Activated CD4-positive, alpha-beta T cell treated with anti-CD3 and anti-CD28 coated beads for 36 hours (primary cell): ENCODE data around the gene TMEM129. TPM values are rescaled to one million over a fixed set of nuclear protein-coding genes. Genes with fewer than 3 reads are reported as not detected.

Source experiments
- ATAC-seq: fragments of 200-7000 bp; cut with Tn5 transposase; one replicate; pipeline ENCODE4 v1.10.0; 2021; ENCODE audit warnings: mild to moderate bottlenecking, moderate library complexity
- CTCF ChIA-PET: fragments of 350-600 bp; sonication (Branson Sonifier 250); formaldehyde crosslinking; loops from one replicate; lab custom pipeline; 2021; ENCODE audit warnings: antibody characterized with exemption; lab: Charles Lee
- POLR2A ChIA-PET: fragments of 350-600 bp; sonication (Branson Sonifier 250); formaldehyde crosslinking; loops from one replicate; lab custom pipeline; 2021; ENCODE audit warnings: antibody characterized with exemption, inconsistent platforms; lab: Charles Lee
- DNase-seq: peaks from one replicate; pipeline ENCODE4 v3.0.0-alpha.2; 2020
- H3K27ac Mint-ChIP-seq: one replicate; pipeline ENCODE4 v1.8.0; 2021; ENCODE audit warnings: mixed read lengths
- H3K27me3 Mint-ChIP-seq: one replicate; pipeline ENCODE4 v1.8.0; 2021; ENCODE audit warnings: mixed read lengths
- H3K36me3 Mint-ChIP-seq: one replicate; pipeline ENCODE4 v1.8.0; 2021; ENCODE audit warnings: low read depth, mixed read lengths
- H3K4me1 Mint-ChIP-seq: one replicate; pipeline ENCODE4 v1.8.0; 2021; ENCODE audit warnings: mixed read lengths
- H3K4me3 Mint-ChIP-seq: one replicate; pipeline ENCODE4 v1.8.0; 2021; ENCODE audit warnings: mild to moderate bottlenecking, moderate library complexity, mixed read lengths
- H3K9me3 Mint-ChIP-seq: one replicate; pipeline ENCODE4 v1.8.0; 2021; ENCODE audit warnings: low read depth, mixed read lengths
- intact Hi-C, 2 experiments: fragments of 100-400 bp; cut with DNase I in 1 of 2; cut with micrococcal nuclease in 1 of 2; formaldehyde crosslinking; loops; one replicate each; pipeline versions ENCODE4 v1.14.2 to v1.15.1; 2022 to 2024; cut with DNase I, micrococcal nuclease
- total RNA-seq, 2 experiments: library from RNA; stranded (reverse); gene quantifications; one replicate each; pipeline ENCODE4 v1.2.3, GENCODE V29; 2021

Gene TMEM129
- total RNA-seq, 2 experiments from 2014 or later: 13.7 to 14.6 TPM

GRCh38 chr4:1693131-1693896 is 27.8 kb downstream of the TMEM129 start:
- Mint-ChIP-seq H3K4me3 (no peak overlapping the region), H3K4me1 (peaks cover 4% of the 10 kb centered on the region), H3K27me3 (no peaks in the 10 kb centered on the region), H3K36me3 (peaks cover 62% of the 10 kb centered on the region), H3K9me3 (no peaks in the 10 kb centered on the region), H3K27ac (peak overlapping the region; percentile 70)
- intact Hi-C loops: loop anchor here (1.0 to 2.0 kb wide), 3 partner anchors 17 to 33 kb away; partner anchors contain the start of gene SLBP (in 1 of the 2)
- ATAC-seq: peak; percentile 96
- ChIA-PET POLR2A (interaction anchor here (0.9 to 2.3 kb wide), 9 partner anchors 9 to 37 kb away, joined by 3 to 28 read pairs (median 7); partner anchors contain the start of genes SLBP, TACC3 and TMEM129), CTCF (interaction anchor here (0.5 to 8.6 kb wide), 28 partner anchors 11 to 1657 kb away, joined by 3 to 196 read pairs (median 4); partner anchors contain the start of genes FAM53A, SLBP, TACC3 and TMEM129)
- peak; percentile 88 for DNase-seq

- H3K4me1 Mint-ChIP-seq: peaks cover 4% of the 10 kb centered on the region
These were observed 29.3 kb downstream of the TMEM129 start for GRCh38 chr4:1691737-1692373.

GRCh38 chr4:1690698-1691097 is 30.4 kb downstream of the TMEM129 start:
- no peaks in the 10 kb centered on the region for H3K9me3 Mint-ChIP-seq
- ChIA-PET CTCF (interaction anchor here (4.4 to 8.6 kb wide), 2 partner anchors 15 to 34 kb away, joined by 122 to 196 read pairs; partner anchors contain the start of genes TACC3 and TMEM129), POLR2A (interaction anchor here (1.0 to 1.2 kb wide), 2 partner anchors 9 to 12 kb away, joined by 3 read pairs; no protein-coding TSS in a partner anchor)
- peaks cover 4% of the 10 kb centered on the region for H3K4me1 Mint-ChIP-seq
- DNase-seq (no peak), ATAC-seq (no peak)
- H3K36me3 Mint-ChIP-seq: peaks cover 46% of the 10 kb centered on the region
- H3K4me3 Mint-ChIP-seq: no peak overlapping the region
- no peaks in the 10 kb centered on the region for H3K27me3 Mint-ChIP-seq
- no peak overlapping the region for H3K27ac Mint-ChIP-seq
- intact Hi-C loops: no loop called here

More at GRCh38 chr4:1691737-1692373, 29.3 kb downstream of the TMEM129 start:
- no peaks in the 10 kb centered on the region for H3K9me3 Mint-ChIP-seq
- peaks cover 55% of the 10 kb centered on the region for H3K36me3 Mint-ChIP-seq
- H3K27me3 Mint-ChIP-seq: no peaks in the 10 kb centered on the region
- no peak for ATAC-seq
- DNase-seq: no peak
- POLR2A ChIA-PET: interaction anchor here (0.9 to 1.0 kb wide), 2 partner anchors 8 to 20 kb away, joined by 3 to 4 read pairs; partner anchors contain the start of gene SLBP
- no peak overlapping the region for H3K4me3 Mint-ChIP-seq
- CTCF ChIA-PET: interaction anchor here (1.8 to 8.6 kb wide), 3 partner anchors 13 to 102 kb away, joined by 4 to 196 read pairs (median 122); partner anchors contain the start of genes TACC3 and TMEM129
- H3K27ac Mint-ChIP-seq: no peak overlapping the region
- intact Hi-C loops: loop anchor here in 1 of 2 experiments (2.0 kb wide), 1 partner anchor 19 kb away; no protein-coding TSS in a partner anchor

GRCh38 chr4:1686440-1687036 is 34.6 kb downstream of the TMEM129 start:
- POLR2A ChIA-PET: interaction anchor here (0.7 kb wide), 1 partner anchor 49 kb away, joined by 3 read pairs; no protein-coding TSS in a partner anchor
- no peak for ATAC-seq
- no peaks in the 10 kb centered on the region for H3K9me3 Mint-ChIP-seq
- no peak overlapping the region for H3K4me3 Mint-ChIP-seq
- peaks cover 12% of the 10 kb centered on the region for H3K4me1 Mint-ChIP-seq
- CTCF ChIA-PET: no interaction called here
- intact Hi-C loops: loop anchor here in 1 of 2 experiments (10.0 kb wide), 1 partner anchor 902 kb away; no protein-coding TSS in a partner anchor
- H3K36me3 Mint-ChIP-seq: peaks cover 15% of the 10 kb centered on the region
- no peak overlapping the region for H3K27ac Mint-ChIP-seq
- no peak for DNase-seq
- no peaks in the 10 kb centered on the region for H3K27me3 Mint-ChIP-seq

- Mint-ChIP-seq H3K27ac (no peak overlapping the region), H3K9me3 (no peaks in the 10 kb centered on the region), H3K4me3 (no peak overlapping the region), H3K27me3 (no peaks in the 10 kb centered on the region), H3K4me1 (peaks cover 12% of the 10 kb centered on the region), H3K36me3 (peaks cover 5% of the 10 kb centered on the region)
- DNase-seq (no peak), ATAC-seq (no peak)
- ChIA-PET POLR2A (no interaction called here), CTCF (no interaction called here)
- intact Hi-C loops: loop anchor here (2.0 to 10.0 kb wide), 2 partner anchors 27 to 901 kb away; partner anchors contain the start of gene SLBP (in 1 of the 2)
These were observed 35.6 kb downstream of the TMEM129 start for GRCh38 chr4:1685235-1686150.

GRCh38 chr4:1684506-1685234 is 36.5 kb downstream of the TMEM129 start:
- H3K9me3 Mint-ChIP-seq: no peaks in the 10 kb centered on the region
- no peak overlapping the region for H3K27ac Mint-ChIP-seq
- ChIA-PET CTCF (interaction anchor here (0.7 to 4.4 kb wide), 2 partner anchors 9 to 515 kb away, joined by 3 to 22 read pairs; no protein-coding TSS in a partner anchor), POLR2A (interaction anchor here (1.3 kb wide), 1 partner anchor 27 kb away, joined by 3 read pairs; the partner anchor contains the start of gene SLBP)
- ATAC-seq: no peak
- DNase-seq: peak; percentile 97
- peaks cover 12% of the 10 kb centered on the region for H3K4me1 Mint-ChIP-seq
- peaks cover 2% of the 10 kb centered on the region for H3K36me3 Mint-ChIP-seq
- no peaks in the 10 kb centered on the region for H3K27me3 Mint-ChIP-seq
- H3K4me3 Mint-ChIP-seq: no peak overlapping the region
- intact Hi-C loops: loop anchor here (1.0 to 10.0 kb wide), 11 partner anchors 28 to 900 kb away; partner anchors contain the start of genes SLBP (in 2 of the 2), FGFR3 (in 1 of the 2), LETM1 (in 1 of the 2) and MAEA (in 1 of the 2)

GRCh38 chr4:1683736-1684505 is 37.2 kb downstream of the TMEM129 start, which contains the start of gene FAM53A:
Gene FAM53A, minus strand, starts transcription at chr4:1684313. Its CDS starts 15,572 bp downstream, at chr4:1668741.
- no peaks in the 10 kb centered on the region for H3K36me3 Mint-ChIP-seq
- ATAC-seq (peak; percentile 96), DNase-seq (no peak)
- H3K4me3 Mint-ChIP-seq: peak within 1 kb of the TSS; percentile 69
- no peaks in the 10 kb centered on the region for H3K9me3 Mint-ChIP-seq
- H3K27ac Mint-ChIP-seq: peak within 1 kb of the TSS; percentile 69
- ChIA-PET CTCF (interaction anchor here (0.7 to 4.4 kb wide), 3 partner anchors 10 to 514 kb away, joined by 3 to 22 read pairs (median 6); no protein-coding TSS in a partner anchor), POLR2A (interaction anchor here (1.3 kb wide), 1 partner anchor 28 kb away, joined by 3 read pairs; the partner anchor contains the start of gene SLBP)
- peaks cover 12% of the 10 kb centered on the region for H3K4me1 Mint-ChIP-seq
- intact Hi-C loops: loop anchor here (1.0 to 10.0 kb wide), 11 partner anchors 28 to 899 kb away; partner anchors contain the start of genes SLBP (in 2 of the 2), FGFR3 (in 1 of the 2), LETM1 (in 1 of the 2) and MAEA (in 1 of the 2)
- H3K27me3 Mint-ChIP-seq: no peaks in the 10 kb centered on the region

GRCh38 chr4:1683261-1683735 is 37.8 kb downstream of the TMEM129 start:
- no peaks in the 10 kb centered on the region for H3K36me3 Mint-ChIP-seq
- no peaks in the 10 kb centered on the region for H3K27me3 Mint-ChIP-seq
- intact Hi-C loops: loop anchor here in 1 of 2 experiments (10.0 kb wide), 1 partner anchor 898 kb away; no protein-coding TSS in a partner anchor
- CTCF ChIA-PET: interaction anchor here (1.1 to 4.4 kb wide), 2 partner anchors 10 to 43 kb away, joined by 6 to 22 read pairs; no protein-coding TSS in a partner anchor
- H3K4me1 Mint-ChIP-seq: peaks cover 12% of the 10 kb centered on the region
- peak overlapping the region; percentile 69 for H3K4me3 Mint-ChIP-seq
- H3K27ac Mint-ChIP-seq: peak overlapping the region; percentile 69
- DNase-seq (peak; percentile 47), ATAC-seq (no peak)
- POLR2A ChIA-PET: interaction anchor here (1.3 kb wide), 1 partner anchor 29 kb away, joined by 3 read pairs; the partner anchor contains the start of gene SLBP
- no peaks in the 10 kb centered on the region for H3K9me3 Mint-ChIP-seq
